ENCODE results near the gene PPARG. TPM values are rescaled to one million over a fixed set of nuclear protein-coding genes. Genes with fewer than 3 reads are reported as not detected.

Gene PPARG
- total RNA-seq, 1 experiment from 2014 or later = 0.79 TPM

- CTCF ChIA-PET = interaction anchor here (1.0 kb wide), 1 partner anchor 161 kb away, joined by 3 read pairs; no protein-coding TSS in a partner anchor
- DNase-seq (ENCODE audit: low spot score) (no peak), ATAC-seq (no peak)
- H3K9me3 Mint-ChIP-seq = no peaks in the 10 kb centered on the region
- POLR2A ChIA-PET = no interaction called here
- no peaks in the 10 kb centered on the region for H3K36me3 Mint-ChIP-seq
- H3K27ac Mint-ChIP-seq = no peak overlapping the region
- no peaks in the 10 kb centered on the region for H3K4me1 Mint-ChIP-seq
- H3K27me3 Mint-ChIP-seq (ENCODE audit: low read depth) = peaks cover 8% of the 10 kb centered on the region
- TF ChIP-seq ZNF512 (CRISPR knock-in tag; IDR thresholded peaks at IDR 0.05; ENCODE audit: borderline replicate concordance) = no peak
- TF ChIP-seq, protein P1, sequence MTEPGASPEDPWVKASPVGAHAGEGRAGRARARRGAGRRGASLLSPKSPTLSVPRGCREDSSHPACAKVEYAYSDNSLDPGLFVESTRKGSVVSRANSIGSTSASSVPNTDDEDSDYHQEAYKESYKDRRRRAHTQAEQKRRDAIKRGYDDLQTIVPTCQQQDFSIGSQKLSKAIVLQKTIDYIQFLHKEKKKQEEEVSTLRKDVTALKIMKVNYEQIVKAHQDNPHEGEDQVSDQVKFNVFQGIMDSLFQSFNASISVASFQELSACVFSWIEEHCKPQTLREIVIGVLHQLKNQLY (CRISPR knock-in tag; IDR thresholded peaks at IDR 0.05) = no peak
- no peak for TF ChIP-seq NFYB (CRISPR knock-in tag; conservative IDR thresholded peaks at IDR 0.05; ENCODE audit: low read depth)
- no peak for TF ChIP-seq IRF2 (CRISPR knock-in tag; IDR thresholded peaks at IDR 0.05; ENCODE audit: borderline replicate concordance, low read depth)
- TF ChIP-seq ATF1 (CRISPR knock-in tag; IDR thresholded peaks at IDR 0.05) = no peak
- TF ChIP-seq ETV6 (CRISPR knock-in tag; IDR thresholded peaks at IDR 0.05) = no peak
- TF ChIP-seq, protein P2, sequence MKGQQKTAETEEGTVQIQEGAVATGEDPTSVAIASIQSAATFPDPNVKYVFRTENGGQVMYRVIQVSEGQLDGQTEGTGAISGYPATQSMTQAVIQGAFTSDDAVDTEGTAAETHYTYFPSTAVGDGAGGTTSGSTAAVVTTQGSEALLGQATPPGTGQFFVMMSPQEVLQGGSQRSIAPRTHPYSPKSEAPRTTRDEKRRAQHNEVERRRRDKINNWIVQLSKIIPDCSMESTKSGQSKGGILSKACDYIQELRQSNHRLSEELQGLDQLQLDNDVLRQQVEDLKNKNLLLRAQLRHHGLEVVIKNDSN (CRISPR knock-in tag; IDR thresholded peaks at IDR 0.05) = no peak
- no peak for TF ChIP-seq ZNF138 (CRISPR knock-in tag; conservative IDR thresholded peaks at IDR 0.05)
- TF ChIP-seq CDX4 (CRISPR knock-in tag; IDR thresholded peaks at IDR 0.05; ENCODE audit: borderline replicate concordance) = no peak
- TF ChIP-seq ZNF232 (CRISPR knock-in tag; IDR thresholded peaks at IDR 0.05) = no peak
- TF ChIP-seq, protein P3, sequence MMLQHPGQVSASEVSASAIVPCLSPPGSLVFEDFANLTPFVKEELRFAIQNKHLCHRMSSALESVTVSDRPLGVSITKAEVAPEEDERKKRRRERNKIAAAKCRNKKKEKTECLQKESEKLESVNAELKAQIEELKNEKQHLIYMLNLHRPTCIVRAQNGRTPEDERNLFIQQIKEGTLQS (CRISPR knock-in tag; conservative IDR thresholded peaks at IDR 0.05) = no peak
- TF ChIP-seq, protein P4, sequence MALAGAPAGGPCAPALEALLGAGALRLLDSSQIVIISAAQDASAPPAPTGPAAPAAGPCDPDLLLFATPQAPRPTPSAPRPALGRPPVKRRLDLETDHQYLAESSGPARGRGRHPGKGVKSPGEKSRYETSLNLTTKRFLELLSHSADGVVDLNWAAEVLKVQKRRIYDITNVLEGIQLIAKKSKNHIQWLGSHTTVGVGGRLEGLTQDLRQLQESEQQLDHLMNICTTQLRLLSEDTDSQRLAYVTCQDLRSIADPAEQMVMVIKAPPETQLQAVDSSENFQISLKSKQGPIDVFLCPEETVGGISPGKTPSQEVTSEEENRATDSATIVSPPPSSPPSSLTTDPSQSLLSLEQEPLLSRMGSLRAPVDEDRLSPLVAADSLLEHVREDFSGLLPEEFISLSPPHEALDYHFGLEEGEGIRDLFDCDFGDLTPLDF (CRISPR knock-in tag; IDR thresholded peaks at IDR 0.05) = no peak
- TF ChIP-seq ZBTB21 (CRISPR knock-in tag; IDR thresholded peaks at IDR 0.05; ENCODE audit: borderline replicate concordance) = no peak
- H3K4me3 Mint-ChIP-seq = no peak overlapping the region
Measured at GRCh38 chr3:12318758-12319621, 30.1 kb downstream of the PPARG start.

- ATAC-seq (no peak), DNase-seq (ENCODE audit: low spot score) (no peak)
- Mint-ChIP-seq H3K4me1 (no peaks in the 10 kb centered on the region), H3K36me3 (no peaks in the 10 kb centered on the region), H3K9me3 (no peaks in the 10 kb centered on the region), H3K27me3 (ENCODE audit: low read depth) (peaks cover 5% of the 10 kb centered on the region), H3K27ac (no peak overlapping the region), H3K4me3 (no peak overlapping the region)
- ChIA-PET POLR2A (no interaction called here), CTCF (interaction anchor here (0.9 kb wide), 1 partner anchor 175 kb away, joined by 3 read pairs; no protein-coding TSS in a partner anchor)
- TF ChIP-seq ZNF423 (CRISPR knock-in tag; IDR thresholded peaks at IDR 0.05) (no peak), CREM (CRISPR knock-in tag; IDR thresholded peaks at IDR 0.05) (no peak), PRRX2 (CRISPR knock-in tag; IDR thresholded peaks at IDR 0.05) (no peak), MXD4 (CRISPR knock-in tag; IDR thresholded peaks at IDR 0.05; ENCODE audit: borderline replicate concordance) (no peak), FOXK1 (CRISPR knock-in tag; IDR thresholded peaks at IDR 0.05) (no peak), ZNF532 (CRISPR knock-in tag; IDR thresholded peaks at IDR 0.05; ENCODE audit: borderline replicate concordance) (no peak), GABPB1 (CRISPR knock-in tag; IDR thresholded peaks at IDR 0.05) (no peak), GTF2I (CRISPR knock-in tag; conservative IDR thresholded peaks at IDR 0.05) (no peak)
- TF ChIP-seq, protein P5, sequence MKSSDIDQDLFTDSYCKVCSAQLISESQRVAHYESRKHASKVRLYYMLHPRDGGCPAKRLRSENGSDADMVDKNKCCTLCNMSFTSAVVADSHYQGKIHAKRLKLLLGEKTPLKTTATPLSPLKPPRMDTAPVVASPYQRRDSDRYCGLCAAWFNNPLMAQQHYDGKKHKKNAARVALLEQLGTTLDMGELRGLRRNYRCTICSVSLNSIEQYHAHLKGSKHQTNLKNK (CRISPR knock-in tag; IDR thresholded peaks at IDR 0.05) = no peak
Measured at GRCh38 chr3:12321015-12321414, 32.1 kb downstream of the PPARG start.
